Lung (tissue), 12 donors: ENCODE data around the gene TPX2. TPM values are rescaled to one million over a fixed set of nuclear protein-coding genes. Genes with fewer than 3 reads are reported as not detected.

Source experiments
- ATAC-seq: fragments of 200-7000 bp; cut with Tn5 transposase; one replicate; pipeline ENCODE4 v1.9.1; 2020; ENCODE audit warnings: moderate number of reproducible peaks; ENCODE audit not compliant: insufficient read depth, low FRiP score
- DNase-seq, 3 donors: peaks; one replicate each; pipeline ENCODE4 v3.0.0-alpha.2; 2013 to 2017
- H3K27ac ChIP-seq, 2 donors: one replicate each; pipeline ENCODE4 v1.5.1; 2013; ENCODE audit warnings: mild to moderate bottlenecking in 2 of 2, moderate library complexity in 2 of 2, control low read depth in 1 of 2, inconsistent platforms in 1 of 2, low read depth in 1 of 2, low read length in 1 of 2
- H3K27me3 ChIP-seq, 3 donors: one replicate each; pipeline ENCODE4 v1.5.1; 2013; ENCODE audit warnings: low read length in 2 of 3; ENCODE audit not compliant: control insufficient read depth in 3 of 3, insufficient read depth in 3 of 3
- H3K36me3 ChIP-seq, 4 donors: one replicate each; pipeline ENCODE4 v1.5.1; 2013; ENCODE audit warnings: low read length in 4 of 4, mild to moderate bottlenecking in 1 of 4, moderate library complexity in 1 of 4; ENCODE audit not compliant: control insufficient read depth in 4 of 4, insufficient read depth in 4 of 4
- H3K4me1 ChIP-seq, 5 donors: one replicate each; pipeline ENCODE4 v1.5.1; 2013; ENCODE audit warnings: low read length in 5 of 5, mild to moderate bottlenecking in 2 of 5, moderate library complexity in 1 of 5; ENCODE audit not compliant: control insufficient read depth in 5 of 5, insufficient read depth in 5 of 5
- H3K4me3 ChIP-seq: one replicate; pipeline ENCODE4 v1.5.1; 2013; ENCODE audit warnings: mild to moderate bottlenecking, control low read depth, moderate library complexity
- H3K9ac ChIP-seq, 2 donors: one replicate each; pipeline ENCODE4 v1.5.1; 2013; ENCODE audit warnings: low read length in 2 of 2, control low read depth in 1 of 2; ENCODE audit not compliant: insufficient read depth in 1 of 2
- H3K9me3 ChIP-seq, 4 donors: one replicate each; pipeline ENCODE4 v1.5.1; 2013; ENCODE audit warnings: low read length in 3 of 4, mild to moderate bottlenecking in 1 of 4, moderate library complexity in 1 of 4; ENCODE audit not compliant: control insufficient read depth in 4 of 4, insufficient read depth in 3 of 4
- CTCF ChIP-seq: IDR thresholded peaks from 2 replicates; pipeline ENCODE4 v1.5.1; 2012; ENCODE audit warnings: mild to moderate bottlenecking; ENCODE audit errors: control extremely low read depth, extremely low read depth
- WGBS, 2 donors: extraction: QIAGEN DNeasy Blood & Tissue Kit; methylation state at CpG; one replicate each; pipeline ENCODE4 v1.1.7; 2013; 5-methylcytosine and 5-hydroxymethylcytosine counted together
- polyA plus RNA-seq, 2 donors: library from polyadenylated mRNA; stranded (reverse); fragments of 200-250 nt; gene quantifications; one replicate each; pipeline ENCODE4 v1.2.1, GENCODE V29; 2013
- total RNA-seq, 2 donors: library from RNA; depleted of rRNA in 1 of 2; stranded (reverse); fragments of >200 nt in 1 of 2; gene quantifications; one replicate each; pipeline ENCODE4 v1.2.1, GENCODE V29; 2014 to 2021
- donor health status: control.
- donor health status: control.
- donor health status: Bipolar disorder and iron deficiency.
- donor health status: healthy.
- donor health status: DM: yes; HTN: yes; CAD: no.

Gene TPX2
- total and polyA plus RNA-seq, 4 donors: 1.6 to 6.5 (median 2.0) TPM

DNA sequence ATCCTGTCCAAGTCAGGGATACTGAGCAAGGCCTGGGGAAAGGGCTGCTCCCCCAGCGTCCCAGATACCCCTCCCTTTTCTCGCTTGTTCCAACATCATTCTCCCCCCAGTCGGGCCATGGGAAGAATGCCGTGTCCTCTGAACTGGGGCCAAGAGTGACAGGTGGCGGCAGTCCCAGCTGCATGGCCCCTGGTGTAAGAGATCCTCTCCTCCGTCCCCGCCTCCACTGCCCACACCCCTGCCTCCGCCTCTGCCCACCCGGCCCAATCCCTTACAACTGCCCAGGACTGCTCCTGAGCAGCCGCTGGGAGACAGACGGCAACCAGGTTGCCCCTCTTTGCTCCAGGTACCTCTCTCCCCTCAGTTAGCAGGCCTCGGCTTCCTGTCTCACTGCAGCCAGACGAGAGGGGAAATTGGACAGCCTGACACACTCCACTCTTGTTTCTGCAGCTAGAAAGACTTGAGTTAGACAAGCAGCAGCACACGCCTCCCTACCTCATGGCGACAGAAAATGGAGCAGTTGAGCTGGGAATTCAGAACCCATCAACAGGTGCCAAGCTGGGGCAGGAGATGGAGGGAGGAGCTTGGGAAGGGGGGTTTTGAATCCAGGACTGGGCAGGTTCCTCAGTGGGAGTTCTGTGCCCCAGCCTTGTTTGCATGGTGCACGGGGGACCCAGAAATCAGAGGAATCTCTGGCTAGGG lies 80.1 kb downstream of the TPX2 start, which contains the start of gene MYLK2:
MYLK2 (plus strand) TSS at position 274 of the 702 bp plus-strand sequence; CDS start at position 499, 225 bp downstream.
- ATAC-seq: no peak
- peaks cover 0 to 23% (median 5%) of the 10 kb centered on the region in 5 donors for H3K4me1 ChIP-seq
- WGBS, 2 donors: 70 to 79% methylated on average over 16 of the region's 16 CpGs
- H3K27ac ChIP-seq: no peak within 1 kb of the TSS
- H3K9me3 ChIP-seq: no peaks in the 10 kb centered on the region
- no peak for TF ChIP-seq CTCF
- DNase-seq: no peak
- no peak within 1 kb of the TSS for H3K4me3 ChIP-seq
- no peaks in the 10 kb centered on the region for H3K36me3 ChIP-seq
- H3K27me3 ChIP-seq: no peaks in the 10 kb centered on the region
- H3K9ac ChIP-seq: no peak within 1 kb of the TSS

DNA sequence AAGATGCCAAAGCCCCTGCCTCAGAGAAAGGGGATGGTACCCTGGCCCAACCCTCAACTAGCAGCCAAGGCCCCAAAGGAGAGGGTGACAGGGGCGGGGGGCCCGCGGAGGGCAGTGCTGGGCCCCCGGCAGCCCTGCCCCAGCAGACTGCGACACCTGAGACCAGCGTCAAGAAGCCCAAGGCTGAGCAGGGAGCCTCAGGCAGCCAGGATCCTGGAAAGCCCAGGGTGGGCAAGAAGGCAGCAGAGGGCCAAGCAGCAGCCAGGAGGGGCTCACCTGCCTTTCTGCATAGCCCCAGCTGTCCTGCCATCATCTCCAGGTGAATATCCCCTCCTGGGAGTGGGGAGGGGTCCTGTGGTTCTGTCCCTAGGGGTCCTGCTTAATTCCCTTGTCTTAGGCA lies 81.1 kb downstream of the TPX2 start:
- Histone ChIP-seq H3K27ac (no peak overlapping the region), H3K9ac (no peak overlapping the region), H3K4me1 (peaks cover 0 to 20% (median 3%) of the 10 kb centered on the region in 5 donors), H3K4me3 (no peak overlapping the region), H3K27me3 (no peaks in the 10 kb centered on the region), H3K36me3 (no peaks in the 10 kb centered on the region), H3K9me3 (no peaks in the 10 kb centered on the region)
- TF ChIP-seq CTCF: no peak
- DNase-seq (no peak), ATAC-seq (no peak)
- 89 to 91% methylated on average over 6 of the region's 6 CpGs for WGBS, 2 donors

DNA sequence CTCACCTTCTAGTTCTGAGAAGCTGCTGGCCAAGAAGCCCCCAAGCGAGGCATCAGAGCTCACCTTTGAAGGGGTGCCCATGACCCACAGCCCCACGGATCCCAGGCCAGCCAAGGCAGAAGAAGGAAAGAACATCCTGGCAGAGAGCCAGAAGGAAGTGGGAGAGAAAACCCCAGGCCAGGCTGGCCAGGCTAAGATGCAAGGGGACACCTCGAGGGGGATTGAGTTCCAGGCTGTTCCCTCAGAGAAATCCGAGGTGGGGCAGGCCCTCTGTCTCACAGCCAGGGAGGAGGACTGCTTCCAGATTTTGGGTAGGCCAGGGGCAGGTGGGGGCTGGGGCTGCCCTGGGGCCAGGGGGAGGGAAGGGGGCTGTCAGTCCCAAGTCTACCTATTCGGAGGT lies 82.3 kb downstream of the TPX2 start:
- Histone ChIP-seq H3K9ac (no peak overlapping the region), H3K36me3 (no peaks in the 10 kb centered on the region), H3K4me1 (peaks cover 0 to 15% (median 3%) of the 10 kb centered on the region in 5 donors), H3K27ac (no peak overlapping the region), H3K4me3 (no peak overlapping the region), H3K27me3 (no peaks in the 10 kb centered on the region), H3K9me3 (no peaks in the 10 kb centered on the region)
- no peak for TF ChIP-seq CTCF
- ATAC-seq (no peak), DNase-seq (no peak)
- 52 to 58% methylated on average over 5 of the region's 5 CpGs for WGBS, 2 donors
